Left forelimb (tissue), 1 donor: Measurements from ENCODE around the gene OBSCN.

Experiments
- DNase-seq: peaks from one replicate; pipeline ENCODE4 v3.0.0-alpha.2; 2018; ENCODE audit warnings: low spot score

The OBSCN gene

DNA sequence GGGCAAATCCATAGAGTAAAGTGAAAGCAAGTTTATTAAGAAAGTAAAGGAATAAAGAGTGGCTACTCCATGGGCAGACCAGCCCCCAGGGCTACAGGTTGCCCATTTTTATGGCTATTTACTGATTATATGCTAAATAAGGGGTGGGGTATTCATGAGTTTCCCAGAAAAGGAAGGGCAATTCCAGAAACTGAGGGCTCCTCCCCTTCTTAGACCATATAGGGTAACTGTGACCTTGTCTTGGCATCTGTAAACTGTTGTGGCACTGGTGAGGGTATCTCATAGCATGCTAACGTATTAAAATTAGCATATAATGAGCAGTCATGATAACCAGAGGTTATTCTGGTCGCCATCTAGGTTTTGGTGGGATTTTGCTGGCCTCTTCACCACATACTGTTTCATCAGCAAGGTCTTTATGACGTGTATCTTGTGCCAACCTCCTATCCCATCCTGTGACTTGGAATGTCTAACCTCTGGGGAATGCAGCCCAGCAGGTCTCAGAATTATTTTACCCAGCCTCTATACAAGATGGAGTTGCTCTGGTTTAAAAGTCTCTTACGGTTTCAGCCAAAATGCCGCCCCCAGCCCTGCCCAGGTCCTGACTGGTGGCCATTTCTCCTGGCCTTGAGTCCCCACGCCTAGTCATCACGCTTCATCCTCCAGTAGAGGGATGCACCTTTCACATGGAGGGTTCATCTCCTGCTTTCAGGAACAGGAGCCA lies 209.8 kb downstream of the OBSCN start:
- DNase-seq, result no peak

DNA sequence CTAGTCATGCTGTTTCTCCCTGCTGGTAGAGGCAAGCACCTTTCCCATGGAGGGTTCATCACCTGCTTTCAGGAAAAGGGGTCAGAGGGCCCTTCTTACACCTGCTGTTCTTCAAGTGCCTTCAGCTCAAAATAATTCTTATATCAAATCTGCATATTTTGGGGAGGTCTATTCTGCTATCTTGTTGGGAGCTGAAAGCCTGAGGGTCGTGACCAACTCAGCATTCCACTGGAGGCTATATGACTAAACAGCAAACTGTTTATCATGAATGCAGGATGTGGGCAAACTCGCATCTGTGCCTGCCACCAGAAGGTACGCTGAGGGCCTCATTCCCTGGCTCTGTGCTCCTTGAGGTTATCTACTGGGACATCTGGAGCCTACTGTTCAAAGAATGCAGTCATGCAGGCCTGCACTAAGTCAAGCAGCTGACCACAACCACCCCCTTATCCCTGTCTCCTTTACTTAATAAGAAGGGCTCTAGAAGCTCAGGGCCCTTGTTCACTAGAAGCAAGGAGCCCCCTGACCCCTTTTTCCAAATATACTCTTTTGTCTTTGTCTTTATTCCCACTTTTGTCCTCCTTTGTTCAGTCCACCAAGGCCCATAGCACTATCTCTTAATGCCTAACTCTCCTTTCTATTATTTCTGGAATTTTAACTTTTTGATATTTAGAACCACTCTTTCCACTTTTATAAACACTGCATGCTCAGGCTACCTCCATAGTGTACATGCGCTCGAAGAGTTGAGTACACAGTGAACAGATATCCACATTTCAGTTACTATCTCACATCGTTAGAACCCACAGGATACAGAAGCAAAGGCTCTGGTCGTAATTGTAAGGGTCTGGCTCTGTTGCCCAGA lies 213.4 kb downstream of the OBSCN start:
- DNase-seq, result no peak

DNA sequence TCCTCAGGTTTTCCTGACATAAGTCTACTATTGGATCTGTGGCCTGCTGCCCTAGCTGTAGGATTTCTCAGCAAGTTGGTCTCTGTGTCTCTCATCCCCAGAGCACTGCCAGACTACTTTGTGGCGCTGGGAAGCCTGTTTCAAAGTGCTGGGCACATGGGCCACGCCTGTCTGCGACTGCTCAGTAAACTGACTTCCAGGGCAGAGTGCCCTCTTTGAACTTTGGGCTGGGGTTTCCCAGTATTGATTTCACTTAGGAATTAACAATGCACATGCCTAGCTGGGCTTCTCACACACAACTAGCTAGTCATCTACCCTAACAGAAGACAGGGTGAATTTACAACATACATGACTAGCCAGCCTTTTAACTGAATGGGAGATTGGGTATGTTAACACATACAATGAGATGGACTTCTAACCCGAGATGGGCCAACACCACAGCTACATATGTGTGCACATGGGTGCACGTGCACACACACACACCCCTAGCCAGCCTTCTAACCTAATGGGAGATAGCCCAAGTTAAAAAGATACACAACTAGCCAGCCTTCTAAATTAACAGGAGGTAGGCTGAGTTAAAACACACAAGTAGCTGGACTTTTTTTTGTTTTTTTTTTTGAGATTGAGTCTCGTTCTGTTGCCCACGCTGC lies 215.7 kb downstream of the OBSCN start:
- no peak for DNase-seq

DNA sequence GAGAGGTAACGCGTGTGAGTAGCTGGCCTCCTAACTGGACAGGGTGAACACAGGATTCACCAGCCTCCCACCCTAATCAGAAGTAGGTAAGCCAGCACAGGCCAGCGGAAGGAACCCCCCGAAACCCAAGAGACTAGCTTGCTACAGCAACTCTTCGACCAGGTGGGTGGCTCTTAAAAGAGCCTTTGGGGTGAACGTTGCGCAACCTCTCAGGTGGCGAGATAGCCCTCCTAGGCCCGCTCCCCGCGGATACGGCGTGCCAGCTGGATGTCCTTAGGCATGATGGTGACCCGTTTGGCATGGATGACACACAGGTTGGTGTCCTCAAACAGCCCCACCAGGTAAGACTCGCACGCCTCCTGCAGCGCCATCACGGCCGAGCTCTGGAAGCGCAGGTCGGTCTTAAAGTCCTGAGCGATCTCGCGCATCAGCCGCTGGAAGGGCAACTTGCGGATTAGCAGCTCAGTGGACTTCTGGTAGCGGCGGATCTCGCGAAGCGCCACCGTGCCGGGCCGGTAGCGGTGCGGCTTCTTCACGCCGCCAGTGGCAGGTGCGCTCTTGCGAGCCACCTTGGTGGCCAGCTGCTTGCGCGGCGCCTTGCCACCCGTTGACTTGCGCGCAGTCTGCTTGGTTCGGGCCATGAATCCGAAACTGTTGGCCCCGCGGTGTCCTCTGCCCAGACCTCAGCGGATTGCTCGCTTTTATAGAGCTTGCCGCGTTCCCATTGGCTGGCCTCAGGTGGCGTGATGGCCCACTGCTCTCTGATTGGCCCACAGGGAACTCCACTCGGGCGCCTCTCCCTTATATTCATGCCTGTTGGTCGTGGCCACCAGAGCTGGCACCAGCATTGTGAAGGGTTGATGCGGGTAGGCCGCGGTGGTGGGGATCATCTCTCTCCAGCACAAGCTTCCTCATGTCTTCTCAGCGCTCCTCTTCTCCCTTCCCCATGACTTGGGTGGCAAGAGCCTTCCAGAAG lies 217.1 kb downstream of the OBSCN start:
- DNase-seq, result no peak

DNA sequence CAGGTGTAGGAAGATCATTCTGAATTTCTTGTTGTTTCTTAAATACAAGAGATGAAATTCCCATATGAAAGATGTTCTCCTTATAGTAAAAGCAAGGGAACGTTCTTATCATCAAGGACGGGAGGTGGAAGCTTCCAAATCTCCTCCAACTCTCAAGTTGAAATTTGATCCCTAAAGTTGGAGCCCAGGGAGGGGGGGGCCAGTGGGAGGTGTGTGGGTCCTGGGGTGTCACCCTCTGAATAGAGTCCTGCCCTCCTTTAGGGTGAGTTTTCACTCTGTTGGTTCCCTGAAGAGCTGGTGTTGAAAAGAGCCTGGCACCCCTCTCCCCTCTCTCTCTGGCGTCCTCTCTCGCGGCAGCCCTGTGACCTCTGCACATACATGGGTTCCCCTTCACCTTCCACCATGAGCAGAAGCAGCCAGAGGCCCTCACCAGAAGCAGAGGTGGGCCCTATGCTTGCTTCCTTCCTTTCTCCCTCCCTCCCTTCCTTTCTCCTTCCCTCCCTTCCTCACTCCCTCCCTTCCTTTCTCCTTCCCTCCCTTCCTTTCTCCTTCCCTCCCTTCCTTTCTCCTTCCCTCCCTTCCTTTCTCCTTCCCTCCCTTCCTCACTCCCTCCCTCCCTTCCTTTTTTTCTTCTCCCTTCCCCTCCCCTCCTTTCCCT lies 218.8 kb downstream of the OBSCN start:
- DNase-seq, result no peak

DNA sequence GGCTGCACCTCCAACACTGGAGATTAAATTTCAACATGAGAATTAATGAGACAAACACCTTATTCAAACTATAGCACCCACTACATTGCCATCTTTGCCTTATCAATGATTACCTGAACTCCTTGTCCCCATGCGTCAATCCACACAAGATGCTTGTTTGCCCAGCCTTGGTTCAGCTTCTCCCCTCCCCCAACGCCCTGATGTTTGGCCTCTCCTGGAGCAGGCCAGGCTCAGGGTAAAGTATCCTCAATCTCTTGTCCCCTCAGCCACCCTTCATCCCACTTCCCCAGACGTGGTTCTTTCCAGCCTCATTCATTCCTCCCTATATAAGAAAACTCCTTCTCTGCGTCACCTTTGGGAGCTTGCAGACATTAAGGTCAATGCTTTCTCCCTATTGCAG lies 220.6 kb downstream of the OBSCN start:
- no peak for DNase-seq
